ENCODE data around the gene DNAH10.

DNAH10 gene

GRCh38 chr12:123948796-123949769 lies 187.0 kb downstream of the DNAH10 start:
- DNase-seq (ENCODE audit: low read depth), result no peak

GRCh38 chr12:123949770-123950165 lies 187.7 kb downstream of the DNAH10 start:
- no peak for DNase-seq (ENCODE audit: low read depth)

DNA sequence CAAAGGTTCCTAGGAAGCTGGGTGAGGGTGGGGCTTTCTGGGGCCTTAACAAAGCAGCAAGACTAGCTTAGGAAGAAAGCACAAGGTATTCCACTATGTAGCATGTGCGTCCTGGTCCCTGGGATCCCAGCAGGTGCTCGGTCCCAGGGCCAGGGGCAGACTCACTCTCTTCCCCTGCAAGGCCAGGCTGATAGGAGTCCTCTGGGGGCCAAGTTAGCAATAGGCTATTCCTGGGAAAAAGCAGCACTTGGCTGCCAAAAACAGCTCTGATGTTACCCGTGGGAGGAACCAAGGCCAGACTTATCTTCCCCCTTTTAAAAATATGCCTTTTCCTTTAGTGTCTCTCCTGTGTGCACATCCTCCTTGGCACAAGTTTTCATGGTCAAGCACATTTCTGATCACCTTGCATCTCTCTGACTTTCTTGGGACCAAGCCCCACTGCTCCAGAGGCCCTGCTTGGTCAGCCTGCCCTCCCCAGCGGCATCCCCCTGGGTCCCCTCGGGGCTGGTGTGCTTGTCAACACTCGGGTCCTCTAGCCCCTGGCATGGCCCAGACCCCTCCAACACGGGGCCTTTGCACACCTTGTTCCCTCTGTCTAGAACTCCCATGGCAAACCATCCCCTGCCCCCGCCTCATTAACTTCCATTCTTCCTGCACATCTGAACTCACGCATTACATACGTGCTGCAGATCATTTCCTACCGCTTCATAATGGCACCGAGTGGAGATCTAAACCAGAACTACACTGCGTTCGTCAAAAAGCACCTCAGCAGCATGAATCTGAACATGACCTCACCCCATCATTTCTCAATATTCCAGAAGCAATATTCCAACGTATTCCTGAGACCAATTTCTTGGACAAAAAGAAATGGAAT lies 188.6 kb downstream of the DNAH10 start:
- DNase-seq (ENCODE audit: low read depth), result no peak

DNA sequence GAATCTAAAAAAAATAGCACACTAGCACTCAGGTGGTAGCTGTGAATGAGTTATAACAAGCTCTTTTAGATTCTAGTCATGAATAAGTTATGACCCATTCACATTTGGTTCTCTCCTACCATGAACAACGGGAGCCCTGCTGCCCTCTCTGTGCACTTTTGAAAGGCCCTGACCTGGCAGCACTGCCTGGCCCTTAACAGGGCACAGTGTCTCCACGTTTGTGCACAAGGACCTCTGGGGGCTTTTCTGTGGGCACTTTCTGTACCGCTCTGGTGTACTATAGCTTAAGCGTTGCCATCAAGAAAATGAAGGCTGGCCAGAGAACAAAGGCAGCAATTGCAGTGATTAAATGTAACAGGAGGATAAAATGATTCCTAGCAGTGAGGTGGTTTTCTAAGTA lies 189.4 kb downstream of the DNAH10 start:
- no peak for DNase-seq (ENCODE audit: low read depth)

- no peak for DNase-seq (ENCODE audit: low read depth)
These were observed 189.9 kb downstream of the DNAH10 start for GRCh38 chr12:123952037-123952436.

DNA sequence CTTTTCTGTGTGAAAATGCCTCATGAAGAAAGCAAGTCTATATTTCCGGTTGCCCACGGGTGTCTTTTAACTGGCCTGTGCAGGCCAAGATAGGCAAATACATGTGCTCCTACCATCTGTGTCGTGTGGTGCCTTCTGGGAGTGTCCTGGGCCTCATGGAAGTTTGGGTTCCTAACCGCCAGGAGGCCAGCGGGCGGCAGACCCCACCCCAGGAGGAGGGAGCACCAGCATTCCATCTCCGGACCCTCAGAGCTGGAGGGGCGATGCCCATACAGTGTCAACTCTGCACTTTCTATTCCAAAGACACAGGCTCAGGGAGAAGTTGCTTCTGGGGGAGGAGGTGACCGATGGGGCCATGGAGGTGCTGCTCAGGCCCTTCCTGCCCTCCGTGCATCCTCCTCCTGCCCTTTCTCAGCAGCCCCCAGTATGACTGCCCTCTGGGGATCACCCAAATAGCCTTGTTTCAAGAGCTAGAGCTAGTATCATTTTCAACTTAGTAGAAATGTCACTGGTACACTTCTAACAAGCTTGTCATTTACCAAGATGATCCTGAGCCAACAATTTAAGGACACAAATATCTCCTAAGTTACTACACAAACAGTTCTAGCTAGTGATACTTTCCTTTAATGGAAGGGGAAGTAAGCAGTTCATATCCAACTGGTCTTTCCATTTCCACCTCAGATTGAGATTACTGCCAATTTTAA lies 192.7 kb downstream of the DNAH10 start:
- DNase-seq (ENCODE audit: low read depth), result no peak

- DNase-seq (ENCODE audit: low read depth), result no peak
These were observed 194.1 kb downstream of the DNAH10 start for GRCh38 chr12:123956249-123956648.

GRCh38 chr12:123957196-123957595 lies 195.1 kb downstream of the DNAH10 start:
- DNase-seq (ENCODE audit: low read depth), result no peak

DNA sequence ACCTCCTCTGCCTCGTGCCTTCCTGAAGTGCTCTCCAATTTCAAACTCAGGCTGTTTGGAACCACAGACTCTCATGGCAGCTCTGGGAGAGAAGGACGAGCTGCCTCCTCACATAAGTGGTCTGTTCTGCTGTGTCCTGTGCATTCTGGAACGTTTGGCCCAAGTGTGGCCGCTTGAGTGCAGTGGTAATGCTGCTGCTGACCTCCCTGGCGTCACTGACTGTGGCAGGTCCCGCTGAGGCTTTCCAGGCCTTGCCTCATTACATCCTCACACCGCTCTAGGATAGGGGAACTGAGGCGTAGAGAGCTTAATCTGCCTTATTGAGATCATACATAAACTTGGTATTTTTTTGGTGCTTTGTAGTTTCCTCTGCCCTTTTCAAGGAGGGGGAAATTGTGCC lies 196.4 kb downstream of the DNAH10 start:
- DNase-seq (ENCODE audit: low read depth), result no peak

DNA sequence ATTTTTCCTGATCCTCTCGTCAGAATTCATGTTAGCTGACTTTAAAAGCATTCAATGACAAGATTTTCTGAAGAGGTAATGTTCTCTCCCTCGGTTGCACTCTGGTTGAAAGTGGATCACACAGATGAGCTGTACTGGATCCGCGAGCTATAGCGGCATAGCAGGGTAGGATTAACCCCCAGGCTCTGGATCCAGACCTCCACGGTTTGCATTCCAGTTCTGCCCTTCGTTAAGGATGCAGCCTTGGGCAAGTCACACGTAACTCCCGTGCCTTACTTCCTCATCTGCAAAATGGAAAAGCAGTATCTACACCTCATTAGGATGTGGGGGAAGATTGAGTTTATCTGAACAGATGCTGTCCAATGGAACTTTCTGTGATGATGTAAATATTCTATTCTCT lies 196.8 kb downstream of the DNAH10 start:
- DNase-seq (ENCODE audit: low read depth), result no peak

DNA sequence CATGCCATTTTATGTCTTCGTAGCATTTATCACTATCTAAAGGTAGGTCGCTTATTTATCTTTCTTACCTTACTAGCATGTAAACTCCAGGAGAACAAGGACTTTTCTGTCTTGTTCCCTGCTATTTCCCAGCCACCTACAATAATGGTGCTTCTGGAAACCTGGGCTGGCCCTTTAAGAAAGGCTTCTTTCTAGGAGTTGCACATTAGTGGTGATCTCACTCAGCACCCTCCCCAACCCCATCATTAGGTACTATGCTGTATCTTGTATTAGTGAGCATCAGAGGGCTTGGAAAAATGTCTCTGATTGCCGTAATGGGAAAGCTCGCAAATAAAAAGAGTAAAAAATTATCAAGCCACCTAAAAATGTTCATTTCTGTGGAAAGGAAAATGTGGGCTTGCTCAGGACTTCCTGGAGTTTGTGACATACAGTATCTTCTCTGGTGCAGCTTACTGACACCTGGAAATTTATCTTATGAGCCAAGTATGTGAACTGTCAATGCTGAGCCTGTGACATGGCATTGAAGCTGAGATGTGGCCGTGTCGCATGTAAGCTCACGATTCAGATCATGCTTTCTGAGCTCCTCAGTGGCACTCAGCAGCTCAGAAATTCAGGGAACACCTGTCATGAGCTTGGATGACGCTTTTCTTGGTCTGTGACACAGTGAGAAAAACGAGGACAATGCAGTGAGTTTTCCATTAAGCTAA lies 198.1 kb downstream of the DNAH10 start:
- no peak for DNase-seq (ENCODE audit: low read depth)

DNA sequence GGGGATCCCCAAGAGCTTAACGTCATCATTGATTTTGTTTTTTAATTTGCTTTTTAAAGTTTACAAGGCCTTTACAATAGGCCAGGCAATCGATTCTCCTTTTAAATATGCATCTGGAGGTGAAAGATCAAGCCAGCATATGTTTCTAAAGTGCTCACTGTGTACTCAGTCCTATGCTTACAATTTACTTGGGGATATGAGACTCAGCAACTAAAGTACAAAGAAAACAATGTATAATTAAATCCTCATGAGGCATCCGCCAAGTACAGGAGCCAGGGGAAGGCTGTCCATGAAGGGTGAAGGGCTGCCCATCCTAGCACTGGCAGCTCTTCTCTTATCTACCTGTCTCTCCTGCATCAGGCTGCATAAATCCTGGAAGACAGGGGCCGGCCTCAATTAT lies 198.8 kb downstream of the DNAH10 start:
- DNase-seq (ENCODE audit: low read depth), result no peak

DNA sequence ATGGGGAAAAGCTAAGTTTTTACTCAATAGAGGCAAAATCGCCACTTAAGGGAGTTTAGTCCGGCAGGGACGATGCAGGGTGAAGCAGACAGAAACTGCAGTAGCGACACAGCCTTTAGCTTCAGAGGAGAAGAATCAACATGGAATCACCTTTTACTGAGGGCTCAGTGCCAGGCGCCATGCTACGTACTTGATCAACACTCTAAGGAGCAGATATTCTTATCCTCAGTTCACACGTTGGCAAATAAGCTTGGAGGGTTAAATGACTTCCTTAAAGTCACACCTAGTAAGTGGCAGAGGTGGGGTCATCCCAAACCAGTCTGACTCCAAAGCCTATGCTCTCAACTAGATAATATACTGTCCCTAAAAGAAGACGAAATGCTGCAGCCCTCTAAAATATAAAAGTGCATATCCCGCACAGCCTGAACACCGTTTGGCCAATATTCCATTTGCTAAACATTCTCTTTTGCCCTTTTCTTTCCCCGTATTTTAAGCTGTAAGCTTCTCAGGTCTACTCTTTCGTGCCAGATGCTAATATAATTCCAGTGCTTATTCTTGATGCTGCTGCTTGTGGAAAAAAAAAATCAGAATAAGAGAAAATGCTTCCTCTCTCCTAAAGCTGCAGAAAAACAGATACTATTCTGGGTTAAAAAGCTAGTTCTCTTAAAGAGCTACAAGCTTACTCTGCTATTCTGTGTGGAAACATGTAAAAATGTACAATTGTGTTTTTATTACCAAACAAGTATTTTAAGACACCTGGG lies 199.7 kb downstream of the DNAH10 start:
- DNase-seq (ENCODE audit: low read depth), result no peak

DNA sequence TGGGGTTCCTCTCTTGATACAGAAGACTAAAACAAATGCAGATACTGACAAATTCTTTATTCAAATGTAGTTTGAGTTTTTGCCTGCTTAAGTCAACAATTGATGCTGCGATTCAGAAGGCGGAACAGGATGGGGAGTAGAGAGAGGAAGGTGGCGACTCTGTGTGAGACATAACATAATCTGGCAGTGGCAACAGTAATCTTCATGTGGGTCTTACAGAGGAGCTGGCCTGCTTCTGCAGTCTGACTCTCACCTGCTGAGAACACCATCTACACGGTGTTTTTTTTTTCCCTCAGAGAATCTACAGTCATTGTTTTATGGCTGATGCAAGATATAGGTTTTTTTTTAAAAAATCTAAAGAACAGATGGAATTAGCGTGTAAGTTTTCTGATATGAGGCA lies 200.4 kb downstream of the DNAH10 start:
- no peak for DNase-seq (ENCODE audit: low read depth)

DNA sequence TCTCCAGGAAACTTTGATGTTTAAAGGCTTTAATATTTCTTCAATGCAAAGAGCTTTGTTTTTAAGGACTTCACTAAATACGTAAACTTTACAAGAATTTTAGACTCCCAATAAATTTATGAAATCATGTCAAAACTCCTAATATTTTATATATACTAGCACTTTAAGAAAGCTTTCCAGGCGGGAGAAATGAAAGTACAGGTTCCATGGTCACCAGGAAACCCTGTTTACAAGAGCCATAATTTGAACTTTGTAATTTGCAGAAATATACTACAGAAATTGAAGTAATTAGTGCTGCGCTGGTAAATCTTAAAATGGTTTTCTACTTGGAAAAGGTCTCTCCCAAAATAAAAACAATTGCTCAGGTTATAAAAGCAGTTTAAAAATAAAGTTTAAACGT lies 201.7 kb downstream of the DNAH10 start:
- no peak for DNase-seq (ENCODE audit: low read depth)

DNA sequence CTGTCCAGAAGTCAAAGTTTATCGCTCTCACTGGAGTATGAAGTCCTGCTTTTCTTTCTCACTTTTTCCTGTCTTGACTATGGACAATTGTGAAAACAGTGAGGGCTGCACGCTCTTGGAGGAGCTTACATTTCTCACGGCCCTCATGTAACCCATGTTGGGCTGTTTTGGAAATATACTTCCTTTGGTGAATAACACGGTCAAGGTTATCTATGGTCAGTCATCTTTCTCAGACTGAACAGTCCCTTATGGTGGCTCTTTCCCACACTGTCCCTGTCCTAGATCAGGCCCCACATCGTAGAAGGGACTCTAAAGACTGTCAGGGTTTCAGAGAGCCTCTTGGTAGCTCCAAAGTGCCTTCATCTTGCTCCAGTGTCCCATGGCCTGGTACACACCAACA lies 203.3 kb downstream of the DNAH10 start:
- DNase-seq (ENCODE audit: low read depth), result no peak

DNA sequence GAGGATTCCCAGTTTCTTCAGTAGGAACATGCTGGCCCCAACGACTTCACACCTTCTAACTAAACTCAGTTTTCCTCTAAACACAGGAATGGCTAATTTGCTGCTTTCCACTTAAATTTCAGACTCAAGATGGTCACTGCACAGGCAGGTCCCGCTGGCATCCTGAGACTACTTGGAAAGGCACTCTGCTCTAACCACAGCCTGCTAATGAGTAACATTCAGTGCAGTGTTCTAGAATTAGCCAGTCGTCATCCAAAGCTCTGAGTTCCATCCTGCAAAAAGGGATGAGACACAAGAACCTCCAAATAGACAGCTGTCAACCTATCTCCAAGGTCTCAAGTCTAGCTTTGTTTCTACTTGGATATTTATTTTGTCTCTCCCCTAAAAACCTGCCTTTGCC lies 204.5 kb downstream of the DNAH10 start:
- DNase-seq (ENCODE audit: low read depth), result no peak

DNA sequence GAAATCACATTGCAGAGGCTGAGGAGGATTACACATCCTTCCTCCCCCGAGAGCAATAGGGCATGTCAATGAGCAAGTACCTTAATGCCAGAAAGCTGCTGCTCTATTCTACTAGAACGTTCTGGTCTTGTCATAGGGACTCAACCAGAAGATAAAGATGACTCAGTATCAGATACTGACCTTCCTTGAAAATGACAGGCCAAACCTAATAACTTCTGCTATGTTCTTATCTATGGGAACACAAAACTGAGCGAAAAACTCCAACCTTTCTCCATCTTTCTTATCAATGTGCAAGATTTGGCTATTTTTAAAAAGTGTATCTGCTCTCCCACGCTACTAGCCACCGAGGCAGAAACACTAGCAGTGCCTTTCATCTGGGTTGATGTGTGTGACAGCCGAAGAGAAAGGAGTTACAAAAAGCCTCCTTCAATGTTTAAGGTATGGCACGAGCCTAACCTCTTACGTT lies 205.1 kb downstream of the DNAH10 start:
- no peak for DNase-seq (ENCODE audit: low read depth)

- no peak for DNase-seq (ENCODE audit: low read depth)
These were observed 209.3 kb downstream of the DNAH10 start for GRCh38 chr12:123971449-123971769.

DNA sequence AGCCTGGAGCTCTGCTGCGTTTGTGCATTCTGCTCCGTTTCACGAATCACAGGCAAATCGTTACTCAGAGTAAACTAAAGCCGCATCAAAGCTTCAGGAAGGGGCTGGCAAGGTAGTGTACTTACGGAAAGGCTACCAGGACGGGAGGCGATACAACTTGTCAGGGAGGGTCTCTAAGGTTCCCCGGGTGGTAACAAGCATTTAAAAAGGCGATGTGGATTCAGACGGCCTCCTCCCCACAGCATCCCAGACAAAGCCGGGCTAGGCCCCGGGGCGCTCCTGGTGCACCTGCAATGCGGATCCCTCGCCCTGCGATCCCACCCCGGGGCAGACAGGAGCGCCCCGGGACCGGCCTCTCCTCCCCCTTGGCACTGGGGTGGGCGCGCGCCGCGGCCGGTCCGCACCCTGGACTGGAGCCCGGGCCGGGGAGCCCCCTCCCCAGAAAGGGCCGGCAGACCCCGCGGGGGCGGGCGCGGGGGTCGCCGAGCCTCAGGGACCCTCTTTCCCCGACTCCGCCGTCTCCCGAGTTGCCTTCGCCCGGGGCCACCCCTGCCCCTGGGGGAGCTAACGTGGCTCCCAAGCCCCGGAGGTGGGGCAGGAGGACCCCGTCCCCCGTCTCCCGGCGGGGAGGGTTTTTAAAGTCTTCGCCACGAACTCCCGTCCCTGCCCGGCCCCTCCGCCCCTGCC lies 209.8 kb downstream of the DNAH10 start:
- DNase-seq (ENCODE audit: low read depth), result no peak
